ENCODE results near the gene SEL1L. TPM values are rescaled to one million over a fixed set of nuclear protein-coding genes. Genes with fewer than 3 reads are reported as not detected.

SEL1L gene
- polyA plus RNA-seq, 1 of the 3 experiments (the other 2 are of a cell fraction), result 13.8 TPM

- ChIA-PET POLR2A (no interaction called here), CTCF (no interaction called here)
- Histone ChIP-seq H3K9me3 (no peaks in the 10 kb centered on the region), H2AFZ (ENCODE audit: low read depth) (no peak overlapping the region), H3K79me2 (ENCODE audit: insufficient read depth) (peaks cover 61% of the 10 kb centered on the region), H3K4me2 (no peak overlapping the region), H3K9ac (no peak overlapping the region), H3K9me2 (no peaks in the 10 kb centered on the region), H3K36me3 (replicated peaks in 1 of 2; ENCODE audit: control insufficient read depth in 1 of 2, insufficient read depth in 2 of 2, low read length in 1 of 2) (peaks cover 19 to 21% of the 10 kb centered on the region in 2 experiments), H3K27ac (ENCODE audit: low read depth in 2 of 2, low read length in 1 of 2) (no peak overlapping the region), H3F3A (replicated peaks; ENCODE audit: insufficient read depth) (no peaks in the 10 kb centered on the region), H3K4me3 (ENCODE audit: low read depth in 2 of 2, low read length in 1 of 2) (no peak overlapping the region), H3K4me1 (ENCODE audit: control insufficient read depth in 1 of 2, insufficient read depth in 2 of 2, low read depth in 1 of 2, low read length in 1 of 2) (peaks cover 5 to 7% of the 10 kb centered on the region in 2 experiments; a peak in 3 of 4 replicates), H3K27me3 (ENCODE audit: insufficient read depth) (no peaks in the 10 kb centered on the region), H4K20me1 (ENCODE audit: insufficient read depth) (peaks cover 8% of the 10 kb centered on the region; the same call in 1 of the 2 replicates)
- no peak for TF ChIP-seq JUND (IDR thresholded peaks at IDR 0.05)
- no peak for TF ChIP-seq YY1 (IDR thresholded peaks at IDR 0.05; ENCODE audit: low read depth)
- TF ChIP-seq FOXM1 (IDR thresholded peaks at IDR 0.05; ENCODE audit: low read depth), result no peak
- TF ChIP-seq SIN3A (IDR thresholded peaks at IDR 0.05; ENCODE audit: borderline replicate concordance, low read depth, low read length), result no peak
- TF ChIP-seq RAD21 (IDR thresholded peaks at IDR 0.05; ENCODE audit: low read length), result no peak
- TF ChIP-seq MXI1 (IDR thresholded peaks at IDR 0.05; ENCODE audit: low read depth, low read length), result no peak
- TF ChIP-seq USF1 (IDR thresholded peaks at IDR 0.05; ENCODE audit: borderline replicate concordance, low read depth), result no peak
- no peak for TF ChIP-seq EZH2phosphoT487 (IDR thresholded peaks at IDR 0.05; ENCODE audit: borderline replicate concordance, low read depth)
- no peak for DNase-seq
- 69% methylated on average over 2 of the region's 2 CpGs for WGBS (ENCODE audit: low lambda C conversion rate)
Measured at GRCh38 chr14:81529391-81529790, 4.3 kb downstream of the SEL1L start.

- Histone ChIP-seq H2AFZ (ENCODE audit: low read depth) (no peak overlapping the region), H3K36me3 (replicated peaks in 1 of 2; ENCODE audit: control insufficient read depth in 1 of 2, insufficient read depth in 2 of 2, low read length in 1 of 2) (peaks cover 45 to 56% of the 10 kb centered on the region in 2 experiments), H3K9me3 (no peaks in the 10 kb centered on the region), H3K27ac (ENCODE audit: low read depth in 2 of 2, low read length in 1 of 2) (no peak overlapping the region), H3K27me3 (ENCODE audit: insufficient read depth) (no peaks in the 10 kb centered on the region), H3K4me1 (ENCODE audit: control insufficient read depth in 1 of 2, insufficient read depth in 2 of 2, low read depth in 1 of 2, low read length in 1 of 2) (peaks cover 0 to 2% of the 10 kb centered on the region in 2 experiments; a peak in 3 of 4 replicates), H3F3A (replicated peaks; ENCODE audit: insufficient read depth) (no peaks in the 10 kb centered on the region), H3K4me2 (no peak overlapping the region), H4K20me1 (ENCODE audit: insufficient read depth) (no peaks in the 10 kb centered on the region), H3K9me2 (no peaks in the 10 kb centered on the region), H3K9ac (no peak overlapping the region), H3K4me3 (ENCODE audit: low read depth in 2 of 2, low read length in 1 of 2) (no peak overlapping the region), H3K79me2 (ENCODE audit: insufficient read depth) (peaks cover 41% of the 10 kb centered on the region)
- ChIA-PET POLR2A (no interaction called here), CTCF (interaction anchor here (1.6 kb wide), 1 partner anchor 72 kb away, joined by 5 read pairs; no protein-coding TSS in a partner anchor)
- no peak for TF ChIP-seq TAF1 (IDR thresholded peaks at IDR 0.05; ENCODE audit: borderline replicate concordance, low read depth, low read length)
- no peak for TF ChIP-seq GATA2 (CRISPR knock-in tag; IDR thresholded peaks at IDR 0.05)
- no peak for TF ChIP-seq EZH2phosphoT487 (IDR thresholded peaks at IDR 0.05; ENCODE audit: borderline replicate concordance, low read depth)
- no peak for TF ChIP-seq RFX5 (IDR thresholded peaks at IDR 0.05; ENCODE audit: low read length)
- TF ChIP-seq RCOR1 (IDR thresholded peaks at IDR 0.05; ENCODE audit: low read length), result no peak
- TF ChIP-seq CHD2 (IDR thresholded peaks at IDR 0.05; ENCODE audit: low read length, partially characterized antibody), result no peak
- no peak for TF ChIP-seq RXRA (IDR thresholded peaks at IDR 0.05; ENCODE audit: borderline replicate concordance, low read depth)
- no peak for TF ChIP-seq PBX3 (IDR thresholded peaks at IDR 0.05)
- TF ChIP-seq TEAD4 (IDR thresholded peaks at IDR 0.05; ENCODE audit: borderline replicate concordance, insufficient read depth), result no peak
- no peak for TF ChIP-seq IRF3 (IDR thresholded peaks at IDR 0.05; ENCODE audit: low read depth, low read length)
- TF ChIP-seq FOSL2 (IDR thresholded peaks at IDR 0.05; ENCODE audit: borderline replicate concordance, low read depth), result no peak
- TF ChIP-seq RAD21 (IDR thresholded peaks at IDR 0.05; ENCODE audit: low read length), result no peak
- TF ChIP-seq ELF1 (IDR thresholded peaks at IDR 0.05), result no peak
- TF ChIP-seq JUND (IDR thresholded peaks at IDR 0.05), result no peak
- WGBS (ENCODE audit: low lambda C conversion rate), result 100% methylated on average over 1 of the region's 1 CpG
- no peak for DNase-seq
Measured at GRCh38 chr14:81525129-81525528, 8.5 kb downstream of the SEL1L start.

Data from SK-N-SH (cell line).